Measurements from ENCODE around the gene ALDH4A1.

The ALDH4A1 gene

GRCh38 chr1:18902523-18903290 is at the start of gene ALDH4A1:
Gene ALDH4A1, minus strand, starts transcription at chr1:18902555. Its CDS starts 32 bp downstream, at chr1:18902523.
- H3K27ac Mint-ChIP-seq = peak within 1 kb of the TSS; percentile 100
- peaks cover 2 to 3% of the 10 kb centered on the region in 2 donors for H3K36me3 Mint-ChIP-seq
- H3K9me3 Mint-ChIP-seq = no peaks in the 10 kb centered on the region
- no peaks in the 10 kb centered on the region for H3K27me3 Mint-ChIP-seq
- DNase-seq = peak; percentile 95
- peak within 1 kb of the TSS; percentile 99 to 100 for H3K4me3 Mint-ChIP-seq
- peaks cover 19 to 42% of the 10 kb centered on the region in 2 donors for H3K4me1 Mint-ChIP-seq
- ATAC-seq (replicated peaks) = peak; percentile 97 to 98

GRCh38 chr1:18951818-18952391 is 49.5 kb upstream of the ALDH4A1 start:
- peaks cover 0 to 5% of the 10 kb centered on the region in 2 donors for H3K36me3 Mint-ChIP-seq
- peak overlapping the region; percentile 86 to 88 for H3K4me3 Mint-ChIP-seq
- H3K27ac Mint-ChIP-seq = peak overlapping the region; percentile 99
- DNase-seq = peak; percentile 78
- H3K9me3 Mint-ChIP-seq = no peaks in the 10 kb centered on the region
- H3K4me1 Mint-ChIP-seq = peaks cover 64 to 85% of the 10 kb centered on the region in 2 donors
- peak; percentile 69 for ATAC-seq (replicated peaks)
- peaks cover 0 to under 1% of the 10 kb centered on the region in 2 donors for H3K27me3 Mint-ChIP-seq

GRCh38 chr1:18951416-18951815 is 49.1 kb upstream of the ALDH4A1 start:
- Mint-ChIP-seq H3K36me3 (peaks cover 0 to 5% of the 10 kb centered on the region in 2 donors), H3K4me1 (peaks cover 65 to 88% of the 10 kb centered on the region in 2 donors), H3K9me3 (no peaks in the 10 kb centered on the region), H3K27ac (peak overlapping the region; percentile 99), H3K4me3 (peak overlapping the region; percentile 86 to 88), H3K27me3 (no peaks in the 10 kb centered on the region)
- peak; percentile 56 to 58 for ATAC-seq (replicated peaks)
- no peak for DNase-seq

GRCh38 chr1:18950401-18951026 is 48.2 kb upstream of the ALDH4A1 start:
- Mint-ChIP-seq H3K36me3 (peaks cover 0 to 5% of the 10 kb centered on the region in 2 donors), H3K27me3 (no peaks in the 10 kb centered on the region), H3K9me3 (no peaks in the 10 kb centered on the region), H3K4me3 (peak overlapping the region; percentile 86 to 88), H3K27ac (peak overlapping the region; percentile 99), H3K4me1 (peaks cover 69 to 92% of the 10 kb centered on the region in 2 donors)
- no peak for DNase-seq
- no peak for ATAC-seq (replicated peaks)

- Mint-ChIP-seq H3K4me3 (peak overlapping the region; percentile 86 to 88), H3K4me1 (peaks cover 67 to 91% of the 10 kb centered on the region in 2 donors), H3K36me3 (peaks cover 0 to 5% of the 10 kb centered on the region in 2 donors), H3K9me3 (no peaks in the 10 kb centered on the region), H3K27ac (peak overlapping the region; percentile 99), H3K27me3 (no peaks in the 10 kb centered on the region)
- DNase-seq (peak; percentile 19), ATAC-seq (replicated peaks) (peak in 1 of 2 donors; percentile 15)
Observed at GRCh38 chr1:18949686-18950400, 47.5 kb upstream of the ALDH4A1 start.

- peaks cover 0 to 5% of the 10 kb centered on the region in 2 donors for H3K36me3 Mint-ChIP-seq
Observed at GRCh38 chr1:18948913-18949685, 46.7 kb upstream of the ALDH4A1 start.

GRCh38 chr1:18948048-18948912 is 45.9 kb upstream of the ALDH4A1 start:
- Mint-ChIP-seq H3K27ac (peak overlapping the region; percentile 60), H3K9me3 (no peaks in the 10 kb centered on the region), H3K27me3 (no peaks in the 10 kb centered on the region), H3K36me3 (peaks cover 2 to 3% of the 10 kb centered on the region in 2 donors), H3K4me3 (peak overlapping the region; percentile 17 to 29), H3K4me1 (peaks cover 61 to 76% of the 10 kb centered on the region in 2 donors)
- ATAC-seq (replicated peaks) (no peak), DNase-seq (no peak)

More at GRCh38 chr1:18948913-18949685, 46.7 kb upstream of the ALDH4A1 start:
- ATAC-seq (replicated peaks) (no peak), DNase-seq (no peak)
- H3K4me3 Mint-ChIP-seq = peak overlapping the region; percentile 86 to 88
- H3K27ac Mint-ChIP-seq = peak overlapping the region; percentile 99
- no peaks in the 10 kb centered on the region for H3K9me3 Mint-ChIP-seq
- H3K27me3 Mint-ChIP-seq = no peaks in the 10 kb centered on the region
- peaks cover 65 to 84% of the 10 kb centered on the region in 2 donors for H3K4me1 Mint-ChIP-seq

- Mint-ChIP-seq H3K27ac (peak overlapping the region; percentile 47), H3K4me1 (peaks cover 56 to 70% of the 10 kb centered on the region in 2 donors), H3K36me3 (peaks cover 2 to 3% of the 10 kb centered on the region in 2 donors), H3K9me3 (no peaks in the 10 kb centered on the region), H3K27me3 (no peaks in the 10 kb centered on the region), H3K4me3 (peak overlapping the region in 1 of 2 donors; percentile 13)
- DNase-seq (no peak), ATAC-seq (replicated peaks) (no peak)
Observed at GRCh38 chr1:18947570-18947969, 45.2 kb upstream of the ALDH4A1 start.

- no peaks in the 10 kb centered on the region for H3K27me3 Mint-ChIP-seq
Observed at GRCh38 chr1:18946550-18947381, 44.4 kb upstream of the ALDH4A1 start.

GRCh38 chr1:18945401-18945849 is 43.1 kb upstream of the ALDH4A1 start:
- H3K9me3 Mint-ChIP-seq = no peaks in the 10 kb centered on the region
- no peak overlapping the region for H3K4me3 Mint-ChIP-seq
- H3K36me3 Mint-ChIP-seq = peaks cover 2 to 3% of the 10 kb centered on the region in 2 donors
- DNase-seq (no peak), ATAC-seq (replicated peaks) (no peak)
- H3K4me1 Mint-ChIP-seq = peaks cover 43 to 51% of the 10 kb centered on the region in 2 donors
- no peaks in the 10 kb centered on the region for H3K27me3 Mint-ChIP-seq
- H3K27ac Mint-ChIP-seq = no peak overlapping the region

More at GRCh38 chr1:18946550-18947381, 44.4 kb upstream of the ALDH4A1 start:
- Mint-ChIP-seq H3K9me3 (no peaks in the 10 kb centered on the region), H3K36me3 (peaks cover 2 to 3% of the 10 kb centered on the region in 2 donors), H3K4me3 (no peak overlapping the region), H3K4me1 (peaks cover 49 to 62% of the 10 kb centered on the region in 2 donors), H3K27ac (peak overlapping the region; percentile 73)
- no peak for ATAC-seq (replicated peaks)
- DNase-seq = no peak

- H3K4me3 Mint-ChIP-seq = no peak overlapping the region
- no peak for DNase-seq
- H3K36me3 Mint-ChIP-seq = peaks cover 2 to 3% of the 10 kb centered on the region in 2 donors
- H3K4me1 Mint-ChIP-seq = peaks cover 40 to 51% of the 10 kb centered on the region in 2 donors
- H3K27me3 Mint-ChIP-seq = no peaks in the 10 kb centered on the region
- H3K27ac Mint-ChIP-seq = no peak overlapping the region
- H3K9me3 Mint-ChIP-seq = no peaks in the 10 kb centered on the region
- no peak for ATAC-seq (replicated peaks)
Observed at GRCh38 chr1:18944810-18945209, 42.5 kb upstream of the ALDH4A1 start.

All from stimulated activated naive B cell treated with anti-CD40 and anti-IgM and Interleukin-4, amounts not matched to agents 10 μg/mL and 1 μg/mL and 100 μg/mL, for 72 hours (primary cell).